MV-4-11 (cell line): Measurements from ENCODE around the gene SLC43A1.
A peak's percentile ranks its signal among the peaks of the same experiment; 100 is the strongest.

Experiments used
- DNase-seq: peaks from one replicate; lab custom pipeline; 2025; lab: John Stamatoyannopoulos, UW

The SLC43A1 gene

DNA sequence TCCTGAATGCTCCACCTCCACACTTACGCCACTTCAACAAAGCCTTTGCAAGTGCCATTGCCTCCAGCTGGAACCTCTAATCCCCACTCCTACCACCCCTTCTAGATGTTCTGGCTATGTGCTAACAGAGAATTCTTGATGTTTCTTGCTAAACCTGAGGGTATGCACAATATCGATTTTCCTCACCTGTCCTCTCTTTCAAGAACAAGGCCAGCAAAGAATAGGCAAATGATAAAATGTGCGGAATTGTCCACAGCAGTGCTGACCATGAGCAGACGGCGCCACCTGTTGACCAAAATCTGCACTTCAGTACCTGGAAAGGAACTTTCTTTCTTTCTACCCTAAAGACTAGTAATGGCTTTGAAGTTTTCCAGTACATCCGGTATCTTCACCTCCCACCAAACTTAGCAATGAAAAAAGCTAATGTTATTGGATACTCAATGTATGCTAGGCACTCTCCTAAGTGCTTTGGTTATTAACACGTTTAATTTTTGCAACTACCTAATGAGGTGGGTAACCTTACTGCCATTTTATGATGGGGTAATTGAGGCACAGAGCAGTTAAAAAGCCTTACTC lies 11.6 kb upstream of the SLC43A1 start:
- DNase-seq, result peak; percentile 30

DNA sequence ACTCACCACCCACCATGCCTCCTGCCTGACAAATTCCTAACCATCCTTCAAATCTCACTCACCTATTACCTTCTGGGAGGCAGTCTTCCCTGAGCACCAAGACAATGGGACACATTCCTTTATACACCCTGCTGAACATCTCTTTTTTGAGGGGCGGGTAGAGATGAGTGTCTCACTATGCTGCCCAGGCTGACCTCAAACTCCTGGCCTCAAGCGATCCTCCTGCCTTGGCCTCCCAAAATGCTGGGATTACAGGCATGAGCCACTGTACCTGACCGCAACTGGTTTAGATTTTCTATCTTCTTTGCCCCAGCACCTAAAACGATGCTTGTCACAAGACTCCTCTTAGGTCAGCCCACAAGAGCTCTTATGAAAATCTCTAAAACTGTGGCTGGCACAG lies 7.9 kb upstream of the SLC43A1 start:
- no peak for DNase-seq

DNA sequence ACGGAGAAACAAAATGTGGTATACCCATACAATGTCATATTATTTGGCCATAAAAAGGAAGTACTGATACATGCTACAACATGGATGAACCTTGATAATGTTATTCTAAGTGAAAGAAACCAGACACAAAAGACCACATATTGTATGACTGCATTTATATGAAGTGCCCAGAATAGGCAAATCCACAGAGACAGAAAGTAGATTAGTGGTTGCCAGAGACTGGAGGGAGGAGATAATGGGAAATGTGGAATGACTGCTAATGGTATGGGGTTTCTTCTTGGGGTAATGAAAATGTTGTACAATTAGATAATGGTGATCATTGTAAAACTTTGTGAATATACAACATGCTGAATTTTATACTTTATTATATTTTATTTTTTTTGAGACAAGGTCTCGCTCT lies 5.6 kb upstream of the SLC43A1 start:
- no peak for DNase-seq

DNA sequence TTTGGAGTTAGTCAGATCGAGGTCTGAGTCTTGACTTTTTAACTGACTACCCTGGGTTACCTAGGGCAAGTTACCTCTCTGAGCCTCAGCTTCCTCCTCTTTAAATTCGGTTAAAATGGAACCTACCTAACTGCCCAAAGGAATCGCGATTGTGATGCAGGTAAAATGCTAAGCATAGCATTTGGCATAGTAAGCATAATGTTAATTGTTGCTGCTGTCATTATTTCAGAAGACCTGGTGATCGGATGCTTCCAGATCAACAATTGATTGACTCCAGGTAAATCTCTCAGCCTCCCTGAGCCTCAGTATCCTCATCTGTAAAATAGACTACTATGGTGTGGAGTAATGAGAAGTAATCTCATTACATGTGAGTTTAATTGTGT lies 550 bp upstream of the SLC43A1 start:
- DNase-seq, result no peak

DNA sequence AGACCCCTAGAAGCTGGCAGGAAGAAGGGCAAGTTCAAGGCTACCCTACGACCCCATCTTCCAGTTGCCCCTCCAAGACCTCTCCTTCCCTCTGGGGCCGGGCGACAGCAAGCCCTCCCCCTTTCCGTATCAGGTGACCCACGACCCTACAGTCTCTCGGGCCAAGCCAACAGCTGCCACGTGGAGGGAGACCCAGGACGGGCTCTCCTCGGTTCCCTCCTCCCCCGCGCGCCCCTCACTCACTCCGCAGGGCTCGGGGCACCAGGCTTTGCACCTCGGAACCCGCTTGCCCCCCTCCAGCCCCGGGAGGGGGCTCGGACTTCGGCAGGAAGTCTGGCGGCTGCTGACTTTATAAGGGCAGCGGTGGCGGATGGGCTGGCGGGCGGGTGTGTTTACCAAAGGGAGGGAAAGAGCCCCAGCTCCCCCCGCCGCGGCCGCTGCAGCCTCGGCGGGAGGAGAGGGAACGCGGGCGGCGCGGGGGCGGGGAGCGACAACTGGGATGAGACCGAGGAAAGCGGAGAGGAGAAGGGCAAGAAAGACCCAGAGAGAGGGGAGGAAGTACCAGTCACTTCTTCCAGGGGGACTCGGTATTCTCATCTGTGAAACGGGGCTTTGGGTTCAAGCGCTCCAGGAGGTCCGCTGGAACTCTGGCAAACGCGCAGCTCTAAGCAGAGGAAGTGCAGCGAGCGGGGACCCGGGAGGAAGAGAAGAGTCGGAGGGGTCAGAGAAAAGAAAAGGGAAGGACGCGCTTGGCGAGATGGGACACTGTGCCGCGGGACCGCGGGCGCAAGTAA lies 767 bp downstream of the SLC43A1 start:
- peak; percentile 51 for DNase-seq

DNA sequence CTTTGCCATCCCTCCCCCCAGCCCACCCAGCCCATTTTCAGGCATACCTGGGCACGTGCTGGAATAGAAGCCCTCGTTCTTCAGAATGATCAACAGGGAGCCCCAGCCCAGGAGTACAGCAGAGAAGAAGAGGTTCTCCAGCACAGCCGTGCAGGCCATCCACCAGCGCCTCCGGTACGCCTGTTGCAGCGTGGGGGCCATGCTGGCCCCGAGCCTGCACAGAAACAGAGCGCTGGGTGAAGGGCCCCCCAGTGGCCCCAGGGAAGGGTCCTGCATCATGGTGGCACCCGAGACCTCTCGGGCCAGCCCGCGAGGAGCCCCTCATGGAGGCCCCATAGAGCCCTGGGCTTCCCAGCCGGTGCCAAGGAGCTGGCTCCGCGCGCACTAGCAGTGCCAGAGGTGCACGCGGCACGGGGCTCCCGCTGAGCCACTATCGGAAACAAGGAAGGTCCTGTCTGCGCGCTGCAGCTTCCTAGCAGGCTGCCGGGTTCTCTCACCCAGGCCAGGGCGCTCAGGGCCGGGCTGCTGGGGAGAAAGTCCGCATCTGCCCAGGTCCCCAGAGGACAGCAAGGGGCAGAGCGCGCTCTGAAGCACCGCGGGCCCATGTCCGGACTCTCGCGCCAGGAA lies 1.5 kb downstream of the SLC43A1 start:
- peak; percentile 41 for DNase-seq

DNA sequence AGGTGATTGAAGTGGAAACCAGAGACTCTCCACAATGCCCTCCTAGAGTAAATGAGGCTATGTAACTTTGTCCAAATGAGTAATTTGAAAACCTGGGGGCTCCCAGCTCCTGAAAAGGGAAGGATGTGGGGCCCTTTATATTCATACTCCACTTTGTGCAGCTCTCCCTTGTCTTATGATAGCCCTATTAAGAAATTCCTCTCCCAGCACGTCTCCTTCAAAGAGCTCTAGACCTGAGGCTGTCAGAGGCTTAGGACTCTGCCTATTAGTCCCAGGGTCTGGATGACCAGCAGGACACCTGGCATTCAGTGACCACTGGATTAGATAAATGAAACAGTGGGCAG lies 2.1 kb downstream of the SLC43A1 start:
- DNase-seq, result no peak

DNA sequence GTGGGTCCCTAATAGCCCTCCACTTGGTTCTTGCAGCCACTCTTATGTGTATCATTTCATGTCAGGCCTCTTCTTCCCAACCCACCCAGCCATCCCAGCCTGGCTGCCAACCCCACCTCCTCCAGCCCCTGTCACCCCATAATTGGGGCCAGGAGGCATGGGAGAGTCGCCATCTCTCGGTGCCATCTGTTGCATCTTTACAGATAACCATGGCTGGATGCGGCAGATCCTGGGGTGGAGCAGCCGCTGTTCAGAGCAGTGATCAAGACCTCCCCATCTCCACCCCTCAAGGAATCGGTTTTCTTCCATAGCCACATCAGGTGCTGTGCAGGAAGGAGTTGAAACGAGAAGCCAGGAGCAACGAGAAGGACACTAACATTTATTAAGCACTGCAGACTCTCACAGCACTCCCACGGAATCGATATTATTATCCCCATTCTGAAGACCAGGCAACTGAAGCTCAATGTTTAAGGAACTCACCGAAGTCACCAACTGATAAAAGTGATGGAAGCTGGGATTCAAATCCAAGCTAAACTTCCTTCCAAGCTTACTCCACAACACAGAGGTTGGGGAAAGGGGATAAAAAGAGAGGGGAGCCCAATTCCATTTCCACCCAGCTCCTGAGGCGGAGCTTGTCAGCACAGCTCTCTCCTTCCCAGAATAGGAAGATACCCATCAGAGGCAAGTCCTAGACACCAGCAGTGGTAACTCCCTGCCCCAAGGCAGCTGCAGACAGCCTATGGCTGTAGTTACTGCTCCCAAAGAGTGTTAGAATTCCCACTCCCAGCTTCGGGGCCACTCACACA lies 2.7 kb downstream of the SLC43A1 start:
- no peak for DNase-seq

DNA sequence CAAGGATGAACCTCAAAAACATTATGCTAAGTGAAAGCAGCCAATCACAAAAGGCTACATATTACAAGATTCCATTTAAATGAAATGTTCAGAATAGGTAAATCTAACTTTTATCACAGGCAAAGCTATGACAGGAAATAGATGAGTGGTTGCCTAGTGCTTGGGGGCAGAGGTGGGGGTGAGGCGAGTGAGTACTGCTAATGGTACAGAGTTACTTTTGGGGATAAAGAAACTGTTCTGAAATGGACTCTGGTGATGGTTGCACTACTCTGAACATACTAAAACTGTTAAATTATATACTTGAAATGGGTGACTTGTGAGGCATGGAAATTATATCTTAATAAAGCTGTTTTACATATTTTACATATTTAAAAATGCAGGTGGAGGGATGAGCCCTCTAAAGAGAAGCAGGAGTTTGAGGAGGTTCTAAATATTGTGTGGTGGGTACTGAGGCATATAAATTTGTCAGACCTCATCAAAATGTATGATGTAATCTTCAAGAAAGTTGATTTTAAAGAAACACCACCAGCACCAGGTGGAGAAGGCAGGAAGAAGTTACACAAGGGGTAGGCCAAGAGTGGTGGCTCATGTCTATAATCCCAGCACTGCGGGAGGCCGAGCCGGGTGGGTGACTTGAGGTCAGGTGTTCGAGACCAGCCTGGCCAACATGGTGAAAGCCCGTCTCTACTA lies 3.6 kb downstream of the SLC43A1 start:
- DNase-seq, result no peak

DNA sequence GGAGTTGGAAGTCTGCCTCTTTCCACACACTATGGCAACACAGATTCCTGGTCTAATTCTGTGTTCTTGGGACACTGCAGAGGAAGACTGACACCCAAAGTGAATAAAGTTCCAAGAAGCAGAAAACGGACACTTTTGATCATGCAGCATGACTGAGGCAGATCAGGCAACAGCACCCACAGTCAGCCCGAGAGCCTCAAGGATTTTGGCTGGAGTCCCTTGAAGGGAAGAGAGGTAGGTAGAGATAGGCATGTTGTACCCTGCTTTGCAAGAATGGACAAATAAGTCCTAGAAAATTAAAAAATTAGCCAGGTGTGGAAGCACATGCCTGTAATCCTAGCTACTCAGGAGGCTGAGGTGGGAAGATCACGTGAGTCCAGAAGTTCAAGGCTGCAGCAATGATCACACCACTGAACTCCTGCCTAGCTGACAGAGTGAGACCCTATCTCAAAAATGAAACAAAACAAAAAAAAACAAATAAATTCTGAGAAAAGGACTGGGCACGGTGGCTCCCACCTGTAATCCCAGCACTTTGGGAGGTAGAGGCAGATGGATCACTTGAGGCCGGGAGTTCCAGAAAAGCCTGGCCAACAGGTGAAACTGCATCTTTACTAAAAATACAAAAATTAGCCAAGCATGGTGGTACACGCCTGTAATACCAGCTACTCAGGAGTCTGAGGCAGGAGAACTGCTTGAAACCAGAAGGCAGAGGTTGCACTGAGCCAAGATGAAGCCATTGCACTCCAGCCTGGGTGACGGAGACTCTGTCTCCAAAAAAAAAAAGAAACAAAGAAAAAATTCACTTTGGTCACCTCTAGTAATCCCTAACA lies 6.9 kb downstream of the SLC43A1 start:
- DNase-seq, result no peak

DNA sequence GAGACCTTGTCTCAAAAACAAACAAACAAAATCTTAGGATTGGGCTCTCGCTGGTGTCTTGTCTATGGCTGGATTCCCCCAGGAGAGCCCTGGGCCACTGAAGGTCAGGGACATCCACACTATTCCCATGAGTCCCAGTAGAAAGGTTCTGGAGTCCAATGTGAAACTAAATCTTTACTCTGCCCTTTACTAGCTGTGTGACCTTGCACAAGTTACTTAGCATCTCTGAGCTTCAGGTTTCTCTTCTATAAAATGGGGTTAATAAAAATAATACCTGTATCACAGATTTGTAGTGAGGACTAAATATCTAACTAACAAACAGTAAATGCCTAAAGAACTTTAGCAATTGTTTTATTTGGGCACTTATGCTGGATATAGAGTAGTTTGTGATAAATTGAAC lies 9.0 kb downstream of the SLC43A1 start:
- DNase-seq, result no peak

DNA sequence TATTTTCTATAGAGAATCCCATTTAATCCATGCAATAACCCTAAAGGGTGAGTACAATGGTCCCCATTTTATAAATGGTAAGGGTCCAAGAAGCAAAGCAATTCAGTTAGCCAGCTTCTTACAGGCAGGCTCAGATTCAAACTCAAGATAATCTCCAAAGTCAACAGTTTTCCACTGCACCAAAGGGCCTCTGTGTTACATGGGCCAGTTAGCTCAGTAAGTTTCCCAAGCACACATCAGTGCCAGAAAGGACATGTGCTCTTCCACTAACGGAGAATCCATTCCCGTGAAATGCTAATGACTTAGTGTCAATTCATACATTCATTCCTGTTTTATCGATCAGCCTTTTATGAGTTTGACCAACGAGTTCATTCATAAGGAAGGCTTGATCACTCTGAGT lies 11.0 kb downstream of the SLC43A1 start:
- no peak for DNase-seq

DNA sequence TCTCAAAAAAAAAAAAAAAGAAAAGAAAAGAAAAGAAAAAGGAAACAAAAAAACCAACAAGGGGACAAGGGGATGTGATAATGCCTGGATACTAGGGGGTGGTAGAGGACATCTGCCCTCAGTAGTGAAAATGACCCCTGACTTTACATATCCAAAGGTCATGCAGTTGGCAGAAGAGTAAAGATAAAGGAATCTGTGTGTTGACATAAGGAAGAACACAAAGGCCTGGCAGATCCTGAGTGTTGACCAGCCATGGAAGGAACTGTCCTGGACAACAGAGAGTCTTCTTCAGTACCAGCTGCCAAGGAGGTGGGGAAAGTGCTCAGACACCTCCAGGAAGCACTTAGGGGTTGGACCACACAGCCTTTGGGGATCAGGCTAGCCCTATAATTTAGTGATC lies 12.6 kb downstream of the SLC43A1 start:
- DNase-seq, result no peak

DNA sequence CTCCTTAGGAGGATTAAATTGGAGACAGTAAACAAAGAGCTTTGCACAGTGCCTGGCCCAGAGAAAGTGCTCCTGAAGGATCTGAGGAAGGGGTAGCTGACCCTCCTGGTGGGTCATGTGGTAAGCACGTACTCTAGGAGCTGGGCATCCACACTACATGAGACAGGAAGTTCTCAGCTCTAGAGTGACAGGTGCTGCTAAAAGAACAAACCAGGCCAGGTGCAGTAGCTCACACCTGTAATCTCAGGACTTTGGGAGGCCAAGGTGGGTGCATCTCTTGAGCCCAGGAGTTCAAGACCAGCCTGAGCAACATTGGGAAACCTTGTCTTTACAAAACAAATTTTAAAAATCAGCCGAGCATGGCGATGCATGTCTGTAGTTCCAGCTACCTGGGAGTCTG lies 13.1 kb downstream of the SLC43A1 start:
- no peak for DNase-seq

DNA sequence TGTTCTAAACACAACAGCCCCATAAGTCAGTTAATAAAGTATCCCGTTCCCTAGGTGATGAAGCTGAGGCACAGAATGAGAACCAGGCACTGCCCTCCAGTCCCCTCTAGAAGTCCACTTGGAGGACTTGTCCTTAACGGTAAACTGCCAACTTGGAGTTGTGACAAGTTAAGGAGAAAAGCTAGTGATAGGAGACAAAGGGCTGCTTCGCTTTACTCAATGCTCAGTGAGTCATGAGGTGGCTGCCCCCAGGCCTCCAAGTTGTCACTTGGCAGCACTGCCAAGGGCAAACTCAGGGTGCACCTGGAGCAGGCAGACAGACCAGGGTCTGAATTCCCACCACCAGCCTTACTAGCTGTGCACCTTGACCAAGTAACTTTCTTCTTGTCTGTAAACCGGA lies 13.5 kb downstream of the SLC43A1 start:
- DNase-seq, result no peak

DNA sequence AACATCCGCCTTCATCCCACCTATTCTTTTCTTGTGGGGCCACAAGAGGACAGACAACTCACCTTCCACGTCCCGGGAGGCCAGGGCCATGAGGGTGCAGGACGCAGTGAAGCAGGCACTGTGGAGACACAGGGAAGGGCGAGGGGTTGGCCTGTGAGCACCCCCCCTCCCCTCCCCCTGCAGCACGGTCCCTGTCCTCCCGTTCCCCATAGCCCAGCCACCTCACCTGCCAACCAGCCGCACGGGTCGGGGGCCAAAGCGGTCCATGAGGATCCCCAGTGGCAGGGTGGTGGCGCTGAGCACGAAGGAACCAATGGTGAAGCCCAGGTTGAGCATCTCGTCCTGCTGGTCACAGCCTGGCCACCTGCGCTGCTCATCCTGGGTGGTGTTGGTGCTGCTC lies 14.6 kb downstream of the SLC43A1 start:
- DNase-seq, result no peak

DNA sequence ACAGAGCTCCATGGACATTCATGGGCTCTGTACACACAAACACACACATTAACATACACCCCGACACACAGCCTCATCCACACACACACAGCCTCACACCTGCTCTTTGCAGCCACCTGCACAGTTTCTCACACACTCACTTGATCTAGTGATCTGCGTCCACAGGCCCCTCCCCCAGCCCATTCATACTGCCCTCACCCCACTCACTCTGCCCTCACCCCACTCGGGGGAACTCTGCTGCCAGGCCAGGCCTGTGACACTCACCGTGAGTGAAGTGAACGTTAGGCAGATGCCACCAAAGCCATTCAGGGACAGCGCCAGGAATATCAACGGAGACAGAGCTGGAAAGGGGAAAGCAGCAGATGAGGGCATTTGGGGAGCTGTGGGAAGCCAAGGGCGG lies 15.0 kb downstream of the SLC43A1 start:
- DNase-seq, result no peak

DNA sequence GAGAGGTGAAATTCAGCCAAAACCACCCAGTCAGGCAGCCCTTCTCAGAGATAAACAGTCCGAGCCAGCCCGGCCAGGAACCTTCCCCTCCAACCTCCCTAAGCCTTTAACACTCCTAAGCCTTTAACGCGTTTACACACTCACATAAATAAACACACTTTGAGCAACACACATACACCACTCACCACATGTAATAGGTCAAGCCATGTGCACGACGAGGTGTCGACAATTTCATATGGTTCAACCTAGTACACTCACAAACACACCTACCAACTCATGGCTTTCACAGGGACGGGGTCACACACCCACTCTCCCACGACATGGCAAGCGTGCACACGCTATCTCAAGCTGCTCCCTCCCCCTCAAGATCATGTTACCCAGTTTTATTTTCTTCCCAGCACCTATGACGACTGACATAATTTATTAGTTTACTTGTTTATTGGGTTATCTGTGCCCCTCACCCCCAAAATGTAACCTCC lies 15.5 kb downstream of the SLC43A1 start:
- no peak for DNase-seq

DNA sequence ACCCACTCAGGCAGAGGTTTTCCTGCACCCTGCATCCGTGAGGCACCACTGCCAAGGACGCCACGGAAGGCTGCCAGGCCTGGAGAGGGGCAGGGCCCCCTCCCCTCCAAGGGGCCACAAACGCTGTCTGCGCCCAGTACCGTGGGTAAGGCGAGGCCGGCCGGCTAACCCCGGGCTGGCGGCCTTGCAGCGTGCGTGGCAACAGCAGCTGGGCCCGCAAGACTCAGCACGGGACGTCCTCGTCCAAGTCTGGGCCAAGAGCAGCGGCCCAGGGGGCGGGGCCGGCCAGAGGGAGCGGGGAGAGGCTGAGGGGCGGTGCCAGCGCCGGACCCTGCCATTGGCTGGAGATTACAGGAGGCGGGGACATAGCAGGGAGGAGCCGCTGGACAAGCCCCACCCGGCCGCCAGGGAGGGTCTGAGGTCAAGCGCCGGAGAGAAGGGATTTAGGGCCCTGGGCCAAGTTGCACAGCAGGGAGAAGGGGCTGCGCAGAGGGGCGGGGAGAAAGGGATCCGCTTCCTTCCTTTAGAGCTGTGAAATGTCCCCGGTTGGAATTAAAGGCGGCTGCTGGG lies 16.0 kb downstream of the SLC43A1 start:
- peak; percentile 87 for DNase-seq

DNA sequence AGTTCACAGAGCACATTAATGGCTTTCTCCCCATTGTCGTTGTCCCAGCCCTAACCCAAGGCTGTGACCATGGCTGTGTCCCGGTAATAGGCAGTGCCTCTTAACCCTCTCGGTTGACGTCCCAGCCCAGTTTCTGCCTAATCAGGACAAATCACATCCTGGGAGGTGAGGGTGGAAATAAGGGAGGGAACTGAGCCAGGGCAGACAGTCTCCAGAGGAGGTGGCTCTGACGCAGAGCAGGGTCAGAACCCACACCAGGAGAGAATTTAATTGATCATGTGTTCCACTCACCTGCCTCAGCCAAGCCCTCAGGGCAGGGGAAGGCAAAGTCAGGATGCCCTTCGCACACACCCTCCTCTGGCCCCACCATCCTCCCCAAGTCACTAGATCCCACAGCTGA lies 17.0 kb downstream of the SLC43A1 start:
- DNase-seq, result no peak
